GDM1 (cell line): Measurements from ENCODE around the gene PPP1R14B.
A peak's percentile ranks its signal among the peaks of the same experiment; 100 is the strongest.

ENCODE experiments used
- DNase-seq: peaks from one replicate; lab custom pipeline; 2025; lab: John Stamatoyannopoulos, UW

PPP1R14B gene

GRCh38 chr11:64281957-64282770 is 35.4 kb upstream of the PPP1R14B start:
- DNase-seq = no peak

- DNase-seq = no peak
Measured at GRCh38 chr11:64278576-64279190, 31.9 kb upstream of the PPP1R14B start.

GRCh38 chr11:64276653-64277431 is 30.1 kb upstream of the PPP1R14B start:
- DNase-seq = no peak

GRCh38 chr11:64275841-64276240 is 29.1 kb upstream of the PPP1R14B start:
- DNase-seq = no peak

DNA sequence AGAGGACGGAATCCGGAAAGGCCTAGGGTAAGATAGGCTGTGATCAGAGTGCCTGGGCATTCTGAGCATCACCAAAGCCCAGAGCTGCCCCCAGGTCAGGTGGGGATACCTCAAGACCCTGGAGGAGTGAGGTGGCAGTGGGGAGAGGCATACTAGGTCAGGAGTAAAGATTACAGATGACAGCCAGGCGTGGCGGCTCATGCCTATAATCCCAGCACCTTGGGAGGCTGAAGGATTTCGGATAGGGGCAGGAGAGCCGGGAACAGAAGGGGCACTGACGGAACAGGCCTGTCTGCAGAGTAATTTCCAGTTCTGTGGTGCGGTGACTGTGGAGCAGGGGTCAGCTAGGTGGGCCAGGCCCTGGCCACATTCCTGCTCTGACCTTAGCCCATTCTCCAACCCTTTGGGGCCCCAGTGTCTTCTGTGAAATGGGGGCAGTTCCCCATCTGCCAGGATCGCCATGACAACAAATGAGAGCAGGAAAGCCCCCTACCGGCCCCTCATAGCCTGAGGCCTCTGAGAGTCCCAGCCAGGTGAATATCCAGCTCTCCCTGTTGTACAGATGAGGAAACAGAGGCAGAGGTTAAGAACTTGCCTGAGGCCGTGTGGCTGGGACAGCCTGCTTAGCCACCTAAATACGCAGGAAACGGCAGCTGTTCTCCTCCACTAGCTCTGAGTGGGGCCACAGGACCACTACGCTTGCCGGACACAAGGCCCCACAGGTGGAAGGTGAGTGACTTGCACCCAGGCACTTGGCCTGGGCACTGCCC is 28.5 kb upstream of the PPP1R14B start:
- DNase-seq = no peak

- DNase-seq = peak; percentile 99
Measured at GRCh38 chr11:64269540-64270220, 22.9 kb upstream of the PPP1R14B start.

DNA sequence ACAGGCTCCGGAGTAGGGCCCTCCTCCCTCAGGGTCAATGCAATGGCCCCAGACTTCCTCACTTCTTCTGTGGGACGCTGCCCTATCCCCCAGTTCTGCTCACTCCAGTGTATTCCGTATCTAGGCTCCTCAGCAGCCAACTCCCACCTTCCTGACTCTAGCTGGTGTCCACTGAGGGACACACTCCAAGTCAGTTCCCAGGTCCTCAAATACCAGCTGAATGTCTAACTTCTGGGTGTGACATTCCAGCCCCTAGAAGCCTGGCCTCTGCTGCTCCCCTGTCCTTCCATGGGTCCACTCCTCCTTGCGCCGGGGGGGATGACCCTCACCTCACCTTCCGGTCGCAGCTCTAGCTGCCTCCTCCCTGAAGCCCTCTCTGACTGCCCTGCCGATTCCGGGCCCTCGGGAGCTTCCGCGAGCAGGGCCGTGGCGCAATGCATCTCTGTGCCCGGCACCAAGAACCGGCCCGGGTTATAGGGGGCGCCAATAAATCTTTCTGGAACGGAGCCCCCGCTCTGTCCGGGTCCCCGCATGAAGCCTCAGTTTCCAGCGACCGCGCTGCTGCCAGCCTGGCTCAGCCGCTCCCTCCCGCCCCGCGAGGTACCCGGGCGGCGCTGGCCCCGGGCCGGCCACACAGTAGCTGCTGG is 22.3 kb upstream of the PPP1R14B start:
- no peak for DNase-seq

DNA sequence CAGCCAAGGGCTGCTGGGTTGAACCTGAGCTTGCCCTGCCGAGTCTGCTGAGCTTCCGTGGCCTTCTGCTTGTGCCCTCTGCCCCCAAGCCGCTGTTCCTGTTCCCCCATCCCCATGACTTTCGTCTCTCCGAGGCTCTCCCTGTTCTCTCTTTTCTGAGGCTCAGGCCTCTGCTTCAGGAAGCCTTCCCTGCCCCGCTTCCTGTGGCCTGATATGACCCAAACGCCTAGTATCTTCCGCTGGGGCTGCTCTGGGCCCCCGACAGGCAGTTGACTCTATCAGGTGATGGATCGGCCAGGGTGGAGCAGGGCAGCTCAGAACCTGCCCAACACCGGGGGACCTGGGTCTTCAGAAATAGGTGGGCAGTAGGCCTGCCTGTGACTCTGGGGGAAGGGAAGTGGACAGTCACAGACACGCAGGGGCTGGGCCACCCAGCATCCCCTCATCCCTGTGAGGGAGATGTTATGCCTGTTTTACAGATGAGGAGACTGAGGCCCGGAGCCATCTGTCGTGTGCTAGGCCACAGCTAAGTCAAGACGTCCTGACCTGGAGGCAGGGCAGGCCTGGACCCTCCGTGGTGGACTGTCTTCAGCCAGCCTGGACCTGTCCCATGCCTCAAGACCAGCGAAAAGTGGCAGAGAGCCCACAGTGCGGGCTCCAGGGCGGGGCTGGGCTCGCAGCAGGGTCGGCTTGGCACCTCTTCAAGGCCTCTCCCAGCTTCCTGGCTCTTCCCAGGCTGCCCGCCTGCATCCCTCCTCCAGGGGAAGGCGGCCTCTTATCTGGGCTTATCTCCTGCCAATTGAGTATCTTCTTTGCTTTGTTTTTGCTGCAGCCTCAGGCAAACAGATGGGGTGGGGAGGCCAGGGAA is 21.5 kb upstream of the PPP1R14B start:
- DNase-seq = no peak

DNA sequence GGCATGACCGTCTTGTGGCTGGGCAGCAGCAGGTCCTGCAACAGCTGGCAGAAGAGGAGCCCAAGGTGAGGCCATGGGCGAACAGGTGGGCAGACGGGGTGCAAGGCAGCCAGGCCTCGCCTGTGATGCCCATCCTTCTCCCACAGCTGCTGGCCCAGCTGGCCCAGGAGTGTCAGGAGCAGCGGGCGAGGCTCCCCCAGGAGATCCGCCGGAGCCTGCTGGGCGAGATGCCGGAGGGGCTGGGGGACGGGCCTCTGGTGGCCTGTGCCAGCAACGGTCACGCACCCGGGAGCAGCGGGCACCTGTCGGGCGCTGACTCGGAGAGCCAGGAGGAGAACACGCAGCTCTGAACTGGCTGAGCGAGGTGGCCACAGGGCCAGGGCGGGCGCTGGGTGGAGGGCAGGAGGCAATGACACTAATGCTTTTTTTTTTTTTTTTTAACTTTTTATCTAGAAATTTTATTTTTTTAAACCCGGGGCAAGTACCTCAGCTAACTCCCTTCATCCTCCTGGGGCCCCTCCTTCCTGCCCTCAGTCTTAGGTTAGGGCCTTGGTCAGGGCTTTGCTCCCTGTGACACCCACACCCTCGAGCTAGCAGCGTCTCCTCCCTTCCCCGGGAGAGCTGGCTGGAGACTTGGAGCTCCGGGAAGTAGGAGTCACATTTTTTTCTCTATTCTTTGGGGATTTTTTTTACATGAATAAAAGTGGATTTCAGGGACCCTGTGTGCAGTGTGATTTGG is 20.6 kb upstream of the PPP1R14B start:
- no peak for DNase-seq

DNA sequence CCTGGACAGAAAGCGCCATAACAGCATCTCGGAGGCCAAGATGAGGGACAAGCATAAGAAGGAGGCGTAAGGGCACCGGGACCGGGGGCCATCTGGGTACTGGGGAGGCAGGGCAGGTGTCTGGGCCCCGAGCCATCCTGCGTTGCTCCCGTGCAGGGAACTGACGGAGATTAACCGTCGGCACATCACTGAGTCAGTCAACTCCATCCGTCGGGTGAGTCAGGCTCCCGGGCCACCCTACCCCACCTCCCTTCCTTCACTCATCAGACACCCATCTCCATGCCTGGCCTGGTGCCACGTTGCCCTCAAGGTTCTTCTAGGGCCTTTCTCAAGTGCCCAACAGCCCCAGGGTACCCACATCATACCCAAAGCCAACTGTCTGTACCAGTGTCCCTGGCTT is 19.6 kb upstream of the PPP1R14B start:
- no peak for DNase-seq

DNA sequence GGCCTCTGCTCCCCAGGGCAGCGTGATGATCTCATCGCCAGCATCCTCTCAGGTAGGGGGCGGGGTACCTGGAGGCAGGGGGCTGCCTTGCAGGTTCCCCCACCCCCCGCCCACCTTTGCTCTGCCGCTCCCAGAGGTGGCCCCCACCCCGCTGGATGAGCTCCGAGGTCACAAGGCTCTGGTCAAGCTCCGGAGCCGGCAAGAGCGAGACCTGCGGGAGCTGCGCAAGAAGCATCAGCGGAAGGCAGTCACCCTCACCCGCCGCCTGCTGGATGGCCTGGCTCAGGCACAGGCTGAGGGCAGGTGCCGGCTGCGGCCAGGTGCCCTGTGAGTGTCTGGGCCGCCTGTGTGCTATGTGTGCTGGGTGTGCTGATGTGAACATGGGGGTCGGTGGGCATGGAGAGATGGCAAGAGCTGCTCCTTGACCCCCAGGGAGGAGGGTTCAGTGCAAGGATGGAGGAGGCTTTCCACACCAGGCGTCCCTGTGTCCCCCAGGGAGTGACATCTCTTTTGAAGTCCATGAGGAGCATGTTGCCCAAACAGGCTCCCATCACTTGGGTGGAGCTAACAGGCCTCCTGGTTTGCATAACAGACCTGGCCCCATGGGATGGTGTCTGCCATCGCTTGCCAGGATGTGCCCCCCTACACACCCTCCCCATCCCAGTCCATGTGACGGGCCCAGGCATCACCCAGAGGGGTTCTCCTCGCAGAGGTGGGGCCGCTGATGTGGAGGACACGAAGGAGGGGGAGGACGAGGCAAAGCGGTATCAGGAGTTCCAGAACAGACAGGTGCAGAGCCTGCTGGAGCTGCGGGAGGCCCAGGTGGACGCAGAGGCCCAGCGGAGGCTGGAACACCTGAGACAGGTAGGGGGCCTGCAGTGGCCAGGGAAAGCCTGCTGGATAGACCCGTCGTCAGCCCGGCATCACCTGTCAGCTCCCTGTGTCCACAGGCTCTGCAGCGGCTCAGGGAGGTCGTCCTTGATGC is 18.7 kb upstream of the PPP1R14B start:
- no peak for DNase-seq

DNA sequence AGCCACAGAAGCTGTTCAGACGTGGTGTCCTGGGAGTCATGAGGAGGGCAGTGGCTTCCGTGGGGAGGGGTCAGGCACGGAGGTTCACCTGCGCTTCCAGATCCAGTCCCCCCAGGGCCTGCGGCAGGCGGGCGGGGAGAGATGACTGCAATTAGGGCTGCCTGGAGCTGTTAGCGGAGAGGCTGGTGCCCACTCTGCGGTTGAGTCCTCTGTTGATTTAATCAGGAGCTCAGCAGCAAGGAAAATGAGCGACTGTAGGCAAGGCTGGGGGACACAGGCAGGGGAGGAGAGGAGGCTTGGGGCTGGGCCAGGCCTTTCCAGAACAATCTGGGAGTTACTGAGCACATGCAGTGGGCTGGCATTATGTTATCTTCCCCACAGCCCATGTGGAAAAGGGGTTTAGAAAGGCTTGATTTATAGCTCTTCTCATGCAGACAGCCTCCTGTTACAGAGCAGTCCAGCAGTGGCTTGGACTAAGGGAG is 17.7 kb upstream of the PPP1R14B start:
- DNase-seq = no peak

DNA sequence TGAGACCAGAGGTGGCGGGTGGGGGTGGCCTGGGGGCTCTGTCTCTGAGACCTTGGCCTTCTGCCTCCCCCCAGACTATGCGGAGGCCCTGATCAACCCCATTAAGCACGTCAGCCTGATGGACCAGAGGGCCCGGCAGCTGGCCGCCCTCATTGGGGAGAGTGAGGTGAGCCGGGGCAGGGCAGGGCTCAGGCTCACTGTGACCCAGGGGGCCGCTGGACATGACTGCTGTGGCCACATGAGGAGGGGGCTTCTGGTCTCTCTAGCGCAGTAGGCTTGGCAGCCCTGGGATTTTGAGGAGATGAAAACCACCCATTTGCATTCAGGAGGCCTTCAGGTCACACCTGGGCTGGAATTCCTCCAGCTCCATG is 17.2 kb upstream of the PPP1R14B start:
- no peak for DNase-seq

DNA sequence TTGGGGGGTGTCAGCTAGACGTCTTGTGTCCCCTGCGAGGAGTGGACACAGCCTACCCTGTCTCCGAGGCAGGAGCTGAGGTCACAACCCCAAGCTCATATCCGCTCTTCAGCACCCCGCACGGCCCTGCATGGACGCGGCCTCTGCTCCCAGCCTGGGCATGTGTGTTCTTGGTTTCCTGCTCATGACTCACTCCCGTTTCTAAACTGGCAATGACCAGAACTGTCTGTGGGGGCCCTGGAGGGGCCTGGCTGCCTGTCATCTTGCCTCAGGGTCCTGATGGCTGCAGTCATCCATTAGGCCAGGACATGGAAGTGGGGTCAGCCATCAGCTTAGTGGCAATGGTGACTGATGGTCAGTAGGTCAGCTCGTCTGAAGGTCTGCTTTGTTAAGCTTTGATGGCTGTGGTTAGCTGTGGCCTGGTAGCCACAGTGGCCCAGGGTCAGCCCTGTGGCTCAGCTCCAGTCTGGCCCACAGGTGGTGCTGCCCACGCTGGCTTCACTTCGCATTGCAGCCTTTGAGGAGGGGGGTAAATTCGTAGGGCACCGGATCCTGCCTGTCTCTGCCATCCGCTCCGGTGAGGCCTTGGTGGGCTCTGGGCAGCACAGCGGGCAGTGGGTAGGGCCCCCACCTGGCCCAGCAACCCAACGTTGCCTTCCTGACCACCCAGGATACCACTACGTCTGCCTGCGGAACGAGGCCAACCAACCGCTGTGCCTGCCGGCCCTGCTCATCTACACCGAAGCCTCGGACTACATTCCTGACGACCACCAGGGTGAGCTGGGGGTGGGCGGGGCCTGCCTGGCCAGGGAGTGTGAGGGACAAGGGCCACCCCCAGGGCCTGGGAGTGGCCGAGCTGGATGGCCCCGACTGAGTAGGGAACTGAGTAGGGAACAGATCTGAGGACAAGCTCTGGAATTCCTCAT is 16.5 kb upstream of the PPP1R14B start:
- no peak for DNase-seq

- DNase-seq = no peak
Measured at GRCh38 chr11:64262271-64263002, 15.7 kb upstream of the PPP1R14B start.

GRCh38 chr11:64261556-64262080 is 14.9 kb upstream of the PPP1R14B start:
- DNase-seq = no peak
